ENCODE results near the gene SIVA1. TPM values are rescaled to one million over a fixed set of nuclear protein-coding genes. Genes with fewer than 3 reads are reported as not detected.

SIVA1 gene
- total and polyA plus RNA-seq, 2 of the 8 experiments (the other 6 are each of a cell fraction or from before 2014, with no cell fraction given): 123 to 589 TPM

GRCh38 chr14:104744484-104744883 lies 8.5 kb upstream of the SIVA1 start:
- Histone ChIP-seq H2AK5ac (ENCODE audit: low read depth, low read length) (no peak overlapping the region), H3K23ac (ENCODE audit: insufficient read length) (no peak overlapping the region), H3K23me2 (ENCODE audit: low read depth, low read length) (no peaks in the 10 kb centered on the region), H3K27ac (ENCODE audit: low read depth, low read length) (no peak overlapping the region), H3K79me2 (ENCODE audit: control insufficient read depth in 1 of 2, insufficient read depth in 2 of 2, low read length in 2 of 2) (no peaks in the 10 kb centered on the region), H3K9ac (replicated peaks in 1 of 4; ENCODE audit: extremely low read depth in 1 of 4, low read depth in 3 of 4, low read length in 3 of 4) (no peak overlapping the region), H3K36me3 (ENCODE audit: control insufficient read depth in 2 of 4, insufficient read depth in 4 of 4, low read length in 3 of 4) (peaks cover 0 to 4% (median 0%) of the 10 kb centered on the region in 4 experiments; a peak in 1 of 8 replicates), H3K56ac (replicated peaks; ENCODE audit: insufficient read length, low read depth, low read length) (no peak overlapping the region), H3K4me1 (replicated peaks in 1 of 4; ENCODE audit: control insufficient read depth in 3 of 4, insufficient read depth in 4 of 4, low read length in 3 of 4) (peaks cover 0 to 4% (median under 1%) of the 10 kb centered on the region in 4 experiments; a peak in 2 of 7 replicates), H2BK120ac (replicated peaks; ENCODE audit: low read depth, low read length) (no peak overlapping the region), H4K91ac (replicated peaks; ENCODE audit: insufficient read length, low read length) (no peak overlapping the region), H3K27me3 (replicated peaks in 1 of 4; ENCODE audit: control insufficient read depth in 3 of 4, extremely low read depth in 1 of 4, insufficient read depth in 3 of 4, low read length in 3 of 4) (peaks cover 0 to 2% (median 0%) of the 10 kb centered on the region in 4 experiments; a peak in 1 of 7 replicates), H2AFZ (ENCODE audit: low read length) (no peak overlapping the region), H3K18ac (ENCODE audit: extremely low read depth, low read length) (no peak overlapping the region), H4K5ac (ENCODE audit: insufficient read length, low read depth, low read length) (no peak overlapping the region), H2BK20ac (ENCODE audit: low read length) (no peak overlapping the region), H3K4me3 (ENCODE audit: extremely low read depth in 1 of 4, insufficient read depth in 2 of 4, low read depth in 3 of 4, low read length in 4 of 4) (no peak overlapping the region), H2BK15ac (ENCODE audit: low read length) (no peak overlapping the region), H2BK12ac (ENCODE audit: low read depth, low read length) (no peak overlapping the region), H3K79me1 (ENCODE audit: low read depth, low read length) (no peaks in the 10 kb centered on the region), H2BK5ac (ENCODE audit: low read depth, low read length) (no peak overlapping the region), H4K20me1 (replicated peaks in 1 of 2; ENCODE audit: control insufficient read depth in 1 of 2, insufficient read depth in 2 of 2, low read length in 2 of 2) (peaks cover 0 to 6% of the 10 kb centered on the region in 2 experiments), H4K8ac (ENCODE audit: extremely low read depth, insufficient read depth, low read length) (no peak overlapping the region), H3K4ac (replicated peaks; ENCODE audit: insufficient read length, low read depth, low read length) (no peak overlapping the region), H3K4me2 (ENCODE audit: insufficient read depth in 1 of 2, low read depth in 2 of 2, low read length in 2 of 2) (no peak overlapping the region), H3K14ac (ENCODE audit: insufficient read length) (no peak overlapping the region), H3K9me3 (ENCODE audit: insufficient read depth in 2 of 2, low read depth in 1 of 2, low read length in 1 of 2) (no peaks in the 10 kb centered on the region; a peak in 1 of 4 replicates)
- CTCF ChIA-PET (ENCODE audit: partially characterized antibody): interaction anchor here (1.1 to 4.3 kb wide), 3 partner anchors 12 to 31 kb away, joined by 3 to 18 read pairs (median 7); no protein-coding TSS in a partner anchor
- TF ChIP-seq CBX5 (IDR thresholded peaks at IDR 0.05; ENCODE audit: low read depth, low read length): no peak
- TF ChIP-seq KDM1A (IDR thresholded peaks at IDR 0.05; ENCODE audit: borderline replicate concordance, low read length): no peak
- TF ChIP-seq CHD1 (IDR thresholded peaks at IDR 0.05; ENCODE audit: low read depth, low read length): no peak
- no peak for TF ChIP-seq GTF2F1 (IDR thresholded peaks at IDR 0.05; ENCODE audit: borderline replicate concordance, low read depth, low read length)
- no peak for DNase-seq (ENCODE audit: low read depth in 1 of 2, low spot score in 2 of 2)
- WGBS, 2 experiments (ENCODE audit: extremely low coverage in 1 of 2, insufficient coverage in 1 of 2, insufficient read length in 1 of 2, insufficient replicate concordance in 2 of 2, low coverage in 1 of 2, low lambda C conversion rate in 2 of 2, missing lambda C conversion rate in 1 of 2): 77% methylated on average over 10 of the region's 10 CpGs; no CpG with 5 or more reads in 1 of the 2 experiments
- POLR2A ChIA-PET (ENCODE audit: partially characterized antibody): interaction anchor here (1.1 to 1.9 kb wide), 4 partner anchors 9 to 19 kb away, joined by 3 to 6 read pairs (median 4); no protein-coding TSS in a partner anchor
- FAIRE-seq: no peak
